Fibroblast of lung (primary cell): ENCODE measurements around the gene XYLT2. TPM values are rescaled to one million over a fixed set of nuclear protein-coding genes. Genes with fewer than 3 reads are reported as not detected.

Experiments
- DNase-seq, 2 donors: peaks; one replicate each; pipeline versions ENCODE4 v3.0.0 to v3.0.0-alpha.2; 2010; ENCODE audit warnings: low read depth in 2 of 2
- H2AFZ ChIP-seq: 2 replicates; pipeline ENCODE4 v1.5.1; 2012; ENCODE audit warnings: low read length, control low read depth, inconsistent platforms
- H3K27ac ChIP-seq: 2 replicates; pipeline ENCODE4 v1.5.1; 2011; ENCODE audit warnings: low read length, control low read depth; ENCODE audit not compliant: insufficient read depth
- H3K27me3 ChIP-seq: 2 replicates; pipeline ENCODE4 v1.5.1; 2011; ENCODE audit warnings: mild to moderate bottlenecking, low read length; ENCODE audit not compliant: control insufficient read depth, insufficient read depth
- H3K36me3 ChIP-seq: 2 replicates; pipeline ENCODE4 v1.5.1; 2011; ENCODE audit warnings: low read length; ENCODE audit not compliant: control insufficient read depth, insufficient read depth
- H3K4me1 ChIP-seq: 2 replicates; pipeline ENCODE4 v1.5.1; 2011; ENCODE audit warnings: low read length; ENCODE audit not compliant: control insufficient read depth, insufficient read depth; ENCODE audit errors: extremely low read depth
- H3K4me2 ChIP-seq: 2 replicates; pipeline ENCODE4 v1.5.1; 2011; ENCODE audit warnings: low read length, control low read depth; ENCODE audit not compliant: insufficient read depth; ENCODE audit errors: extremely low read depth
- H3K4me3 ChIP-seq, 4 experiments: fragments of 200-600 bp in 1 of 4; sonication (generic) in 1 of 4; replicated peaks in 1 of 4; 2 replicates each; pipeline ENCODE4 v1.5.1; 2011 to 2016; ENCODE audit warnings: low read length in 4 of 4, low read depth in 3 of 4, mild to moderate bottlenecking in 3 of 4, control low read depth in 2 of 4, inconsistent platforms in 1 of 4, mixed read lengths in 1 of 4; ENCODE audit not compliant: insufficient read depth in 1 of 4; ENCODE audit errors: control extremely low read depth in 1 of 4
- H3K79me2 ChIP-seq: 2 replicates; pipeline ENCODE4 v1.5.1; 2012; ENCODE audit warnings: mild to moderate bottlenecking, low read length, inconsistent platforms; ENCODE audit not compliant: control insufficient read depth, insufficient read depth
- H3K9ac ChIP-seq: 2 replicates; pipeline ENCODE4 v1.5.1; 2011; ENCODE audit warnings: mild to moderate bottlenecking, low read length, control low read depth; ENCODE audit not compliant: insufficient read depth
- H3K9me3 ChIP-seq: 2 replicates; pipeline ENCODE4 v1.5.1; 2012; ENCODE audit warnings: low read depth, low read length; ENCODE audit not compliant: control insufficient read depth, insufficient read depth
- H4K20me1 ChIP-seq: 2 replicates; pipeline ENCODE4 v1.5.1; 2011; ENCODE audit warnings: low read length; ENCODE audit not compliant: control insufficient read depth, insufficient read depth; ENCODE audit errors: extremely low read depth
- EZH2 ChIP-seq: IDR thresholded peaks from 2 replicates; pipeline ENCODE4 v1.5.1; 2012; ENCODE audit warnings: low read length, control low read depth, mild to moderate bottlenecking; ENCODE audit errors: missing control alignments
- polyA plus RNA-seq, 2 donors: library from polyadenylated mRNA; depleted of rRNA in 1 of 2; stranded (reverse) in 1 of 2; unstranded in 1 of 2; fragments of >200 nt; gene quantifications; 2 replicates each; pipeline ENCODE4 v1.2.1, GENCODE V29; 2011 to 2012; ENCODE audit warnings: missing spikeins in 1 of 2
- total RNA-seq: library from RNA; depleted of rRNA; stranded (reverse); fragments of >200 nt; gene quantifications from 2 replicates; pipeline ENCODE4 v1.2.1, GENCODE V29; 2014
- TF ChIP-seq, protein P1 (sequence below), 2 donors: IDR thresholded peaks in 1 of 2; conservative IDR thresholded peaks in 1 of 2; 1 replicate in 1 of 2; 2 replicates in 1 of 2; pipeline ENCODE4 v1.5.1; 2011 to 2012; ENCODE audit warnings: low read length in 2 of 2, control low read depth in 1 of 2, inconsistent platforms in 1 of 2, low read depth in 1 of 2, mild to moderate bottlenecking in 1 of 2

Gene XYLT2
- total and polyA plus RNA-seq, 2 donors (not counting 1 experiment from before 2014, with no cell fraction given), result 12.7 to 43.9 TPM

DNA sequence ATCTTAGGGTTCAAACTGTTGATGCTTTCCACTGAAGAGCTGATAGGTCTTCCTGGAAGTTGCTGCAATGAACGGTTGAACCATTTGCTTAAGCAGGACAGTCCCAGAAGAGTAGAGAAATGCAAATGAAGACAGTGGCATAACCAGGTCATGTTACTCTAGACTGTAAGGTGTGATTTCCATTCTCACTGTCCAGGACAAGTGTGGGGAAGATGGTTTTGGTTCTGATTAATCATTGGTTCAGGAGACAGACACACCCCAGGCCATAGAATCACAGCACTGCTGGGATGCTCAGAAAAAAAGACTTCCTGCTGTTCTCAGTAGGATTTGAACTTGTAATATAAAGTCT lies 34.8 kb upstream of the XYLT2 start:
- Histone ChIP-seq H2AFZ (no peak overlapping the region), H3K27me3 (peaks cover 12% of the 10 kb centered on the region), H3K79me2 (no peaks in the 10 kb centered on the region), H3K4me1 (no peaks in the 10 kb centered on the region), H3K9ac (no peak overlapping the region), H3K4me2 (no peak overlapping the region), H3K4me3 (no peak overlapping the region), H3K27ac (no peak overlapping the region), H4K20me1 (no peaks in the 10 kb centered on the region), H3K36me3 (no peaks in the 10 kb centered on the region), H3K9me3 (no peaks in the 10 kb centered on the region)
- no peak for TF ChIP-seq EZH2
- TF ChIP-seq, protein P1, sequence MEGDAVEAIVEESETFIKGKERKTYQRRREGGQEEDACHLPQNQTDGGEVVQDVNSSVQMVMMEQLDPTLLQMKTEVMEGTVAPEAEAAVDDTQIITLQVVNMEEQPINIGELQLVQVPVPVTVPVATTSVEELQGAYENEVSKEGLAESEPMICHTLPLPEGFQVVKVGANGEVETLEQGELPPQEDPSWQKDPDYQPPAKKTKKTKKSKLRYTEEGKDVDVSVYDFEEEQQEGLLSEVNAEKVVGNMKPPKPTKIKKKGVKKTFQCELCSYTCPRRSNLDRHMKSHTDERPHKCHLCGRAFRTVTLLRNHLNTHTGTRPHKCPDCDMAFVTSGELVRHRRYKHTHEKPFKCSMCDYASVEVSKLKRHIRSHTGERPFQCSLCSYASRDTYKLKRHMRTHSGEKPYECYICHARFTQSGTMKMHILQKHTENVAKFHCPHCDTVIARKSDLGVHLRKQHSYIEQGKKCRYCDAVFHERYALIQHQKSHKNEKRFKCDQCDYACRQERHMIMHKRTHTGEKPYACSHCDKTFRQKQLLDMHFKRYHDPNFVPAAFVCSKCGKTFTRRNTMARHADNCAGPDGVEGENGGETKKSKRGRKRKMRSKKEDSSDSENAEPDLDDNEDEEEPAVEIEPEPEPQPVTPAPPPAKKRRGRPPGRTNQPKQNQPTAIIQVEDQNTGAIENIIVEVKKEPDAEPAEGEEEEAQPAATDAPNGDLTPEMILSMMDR (conservative IDR thresholded peaks at IDR 0.05 in 1 of 2, IDR thresholded peaks at IDR 0.05 in 1 of 2; ENCODE audit: low read depth in 1 of 2, low read length in 2 of 2), result no peak
- DNase-seq, result no peak

DNA sequence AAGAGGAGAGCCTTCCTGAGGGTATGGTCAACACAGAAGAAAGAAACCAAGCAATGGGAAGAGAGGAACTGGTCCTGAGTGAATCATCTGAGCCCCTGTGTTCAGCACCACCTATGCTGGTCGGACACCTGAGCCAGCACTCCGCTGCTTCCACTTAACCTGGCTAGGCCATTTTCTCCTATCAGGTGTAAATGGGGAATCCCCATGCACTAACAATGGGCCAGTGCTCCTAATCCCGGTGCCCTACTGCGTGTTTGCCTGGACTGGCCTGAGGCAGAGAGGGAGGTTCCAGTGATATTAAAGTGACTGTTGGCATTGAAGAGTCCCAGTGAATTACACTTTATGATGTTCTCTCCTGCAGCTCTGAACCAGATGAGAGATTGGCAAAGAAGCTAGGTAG lies 34.4 kb upstream of the XYLT2 start:
- Histone ChIP-seq H4K20me1 (no peaks in the 10 kb centered on the region), H3K36me3 (no peaks in the 10 kb centered on the region), H3K4me1 (no peaks in the 10 kb centered on the region), H3K27me3 (peaks cover 12% of the 10 kb centered on the region), H3K4me3 (no peak overlapping the region), H3K9ac (no peak overlapping the region), H2AFZ (no peak overlapping the region), H3K9me3 (no peaks in the 10 kb centered on the region), H3K4me2 (no peak overlapping the region), H3K27ac (no peak overlapping the region), H3K79me2 (no peaks in the 10 kb centered on the region)
- DNase-seq, result no peak
- TF ChIP-seq EZH2, result no peak
- TF ChIP-seq, protein P1 (conservative IDR thresholded peaks at IDR 0.05 in 1 of 2, IDR thresholded peaks at IDR 0.05 in 1 of 2; ENCODE audit: low read depth in 1 of 2, low read length in 2 of 2), result no peak

DNA sequence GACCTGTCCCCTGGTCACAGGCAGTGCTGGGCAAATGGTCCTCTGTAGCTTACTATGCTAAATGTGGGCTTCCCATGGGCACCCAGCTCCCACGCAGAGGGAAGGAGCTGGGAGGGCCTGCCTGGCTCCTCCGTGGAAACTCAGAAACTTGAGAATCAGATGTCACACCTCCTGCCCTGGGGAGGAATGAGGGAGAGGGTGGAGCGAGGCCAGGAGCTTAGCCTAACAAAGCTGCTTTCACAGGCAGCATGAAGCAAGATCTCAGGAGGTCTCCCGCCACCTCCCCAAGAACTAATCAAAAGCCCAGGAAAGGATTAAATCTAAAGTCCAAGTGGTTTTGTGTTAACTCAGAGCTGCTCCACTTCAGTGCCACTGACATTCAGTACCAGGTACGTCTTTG lies 33.6 kb upstream of the XYLT2 start:
- TF ChIP-seq, protein P1 (conservative IDR thresholded peaks at IDR 0.05 in 1 of 2, IDR thresholded peaks at IDR 0.05 in 1 of 2; ENCODE audit: low read depth in 1 of 2, low read length in 2 of 2), result no peak
- no peak for TF ChIP-seq EZH2
- Histone ChIP-seq H3K9ac (no peak overlapping the region), H3K27me3 (peaks cover 15% of the 10 kb centered on the region), H3K9me3 (no peaks in the 10 kb centered on the region), H3K27ac (no peak overlapping the region), H3K4me1 (no peaks in the 10 kb centered on the region), H3K4me2 (no peak overlapping the region), H4K20me1 (no peaks in the 10 kb centered on the region), H3K36me3 (no peaks in the 10 kb centered on the region), H3K79me2 (no peaks in the 10 kb centered on the region), H2AFZ (no peak overlapping the region), H3K4me3 (no peak overlapping the region)
- peak in 1 of 2 donors; percentile 22 for DNase-seq
